H1 (cell line): Measurements from ENCODE around the gene CACNA1A. TPM values are rescaled to one million over a fixed set of nuclear protein-coding genes. Genes with fewer than 3 reads are reported as not detected.

ENCODE experiments used
- CTCF ChIA-PET: fragments of 300-600 bp; sonication (Branson Sonifier 250); formaldehyde crosslinking; loops from one replicate; lab custom pipeline; 2021; ENCODE audit not compliant: partially characterized antibody; lab: Charles Lee
- POLR2A ChIA-PET: fragments of 300-600 bp; sonication (Branson Sonifier 250); formaldehyde crosslinking; loops from one replicate; lab custom pipeline; 2021; ENCODE audit warnings: inconsistent platforms; ENCODE audit not compliant: partially characterized antibody; lab: Charles Lee
- DNase-seq, 2 experiments: peaks; one replicate each; pipeline versions ENCODE4 v3.0.0 to v3.0.0-alpha.2; 2010 to 2022; ENCODE audit warnings: low spot score in 2 of 2, low read depth in 1 of 2, mixed read lengths in 1 of 2
- FAIRE-seq: peaks from 2 replicates; lab custom pipeline; 2011; peaks lifted over from hg19 to GRCh38; lab: Jason Lieb, UNC
- H2AFZ ChIP-seq: 2 replicates; pipeline ENCODE4 v1.8.1; 2012; ENCODE audit warnings: low read length, inconsistent platforms
- H2AK5ac ChIP-seq: 2 replicates; pipeline ENCODE4 v1.6.1; 2013; ENCODE audit warnings: low read depth, low read length
- H2BK120ac ChIP-seq: replicated peaks from 2 replicates; pipeline ENCODE3; 2013; ENCODE audit warnings: low read depth, low read length, inconsistent platforms
- H2BK12ac ChIP-seq: 2 replicates; pipeline ENCODE4 v1.6.1; 2013; ENCODE audit warnings: low read depth, low read length
- H2BK15ac ChIP-seq: 2 replicates; pipeline ENCODE4 v1.6.1; 2013; ENCODE audit warnings: low read length
- H2BK20ac ChIP-seq: 2 replicates; pipeline ENCODE4 v1.6.1; 2013; ENCODE audit warnings: low read length
- H2BK5ac ChIP-seq: 2 replicates; pipeline ENCODE4 v1.6.1; 2013; ENCODE audit warnings: low read depth, low read length
- H3K14ac ChIP-seq: 2 replicates; pipeline ENCODE4 v1.6.1; 2013; ENCODE audit warnings: inconsistent platforms; ENCODE audit not compliant: insufficient read length
- H3K18ac ChIP-seq: 2 replicates; pipeline ENCODE4 v1.6.1; 2013; ENCODE audit warnings: low read length; ENCODE audit errors: extremely low read depth
- H3K23ac ChIP-seq: 2 replicates; pipeline ENCODE4 v1.6.1; 2013; ENCODE audit warnings: inconsistent platforms; ENCODE audit not compliant: insufficient read length
- H3K23me2 ChIP-seq: 2 replicates; pipeline ENCODE4 v1.6.1; 2013; ENCODE audit warnings: low read depth, low read length
- H3K27ac ChIP-seq: 2 replicates; pipeline ENCODE4 v1.6.1; 2011; ENCODE audit warnings: low read depth, low read length, inconsistent platforms
- H3K27me3 ChIP-seq, 4 experiments: replicated peaks in 1 of 4; 1 replicate in 1 of 4; 2 replicates in 3 of 4; pipeline versions ENCODE4 v1.6.1 to v1.8.1; 2011 to 2013; ENCODE audit warnings: low read length in 3 of 4, mild to moderate bottlenecking in 3 of 4, inconsistent platforms in 2 of 4, mixed read lengths in 2 of 4, moderate library complexity in 1 of 4; ENCODE audit not compliant: control insufficient read depth in 3 of 4, insufficient read depth in 3 of 4; ENCODE audit errors: extremely low read depth in 1 of 4
- H3K36me3 ChIP-seq, 4 experiments: 2 replicates each; pipeline versions ENCODE4 v1.6.1 to v1.8.1; 2011 to 2013; ENCODE audit warnings: mild to moderate bottlenecking in 4 of 4, low read length in 3 of 4, moderate library complexity in 2 of 4, control low read depth in 1 of 4, inconsistent platforms in 1 of 4; ENCODE audit not compliant: insufficient read depth in 4 of 4, control insufficient read depth in 2 of 4
- H3K4ac ChIP-seq: replicated peaks from 2 replicates; pipeline ENCODE3; 2013; ENCODE audit warnings: low read length, low read depth, mixed read lengths, inconsistent platforms; ENCODE audit not compliant: insufficient read length
- H3K4me1 ChIP-seq, 4 experiments: replicated peaks in 1 of 4; 1 replicate in 1 of 4; 2 replicates in 3 of 4; pipeline versions ENCODE4 v1.6.1 to v1.8.1; 2011 to 2013; ENCODE audit warnings: low read length in 3 of 4, inconsistent platforms in 2 of 4, mixed read lengths in 1 of 4; ENCODE audit not compliant: insufficient read depth in 4 of 4, control insufficient read depth in 3 of 4
- H3K4me2 ChIP-seq, 2 experiments: 2 replicates each; pipeline versions ENCODE4 v1.6.1 to v1.8.1; 2011 to 2013; ENCODE audit warnings: low read depth in 2 of 2, low read length in 2 of 2, control low read depth in 1 of 2, inconsistent platforms in 1 of 2, mild to moderate bottlenecking in 1 of 2; ENCODE audit not compliant: insufficient read depth in 1 of 2
- H3K4me3 ChIP-seq, 4 experiments: fragments of 200-600, 300-600 bp in 1 of 4; sonication (generic), shearing (Covaris generic), sonication (Bioruptor Twin) in 1 of 4; 2 replicates each; pipeline versions ENCODE4 v1.5.1 to v1.8.1; 2011 to 2016; ENCODE audit warnings: low read length in 4 of 4, low read depth in 3 of 4, control low read depth in 2 of 4, inconsistent platforms in 2 of 4, mild to moderate bottlenecking in 2 of 4, mixed read lengths in 1 of 4, moderate library complexity in 1 of 4; ENCODE audit not compliant: insufficient read depth in 2 of 4; ENCODE audit errors: extremely low read depth in 1 of 4
- H3K56ac ChIP-seq: replicated peaks from 2 replicates; pipeline ENCODE3; 2013; ENCODE audit warnings: low read depth, mild to moderate bottlenecking, mixed read lengths, low read length, inconsistent platforms; ENCODE audit not compliant: insufficient read length
- H3K79me1 ChIP-seq: 2 replicates; pipeline ENCODE4 v1.6.1; 2013; ENCODE audit warnings: low read depth, low read length, control low read depth
- H3K79me2 ChIP-seq, 2 experiments: 2 replicates each; pipeline versions ENCODE4 v1.6.1 to v1.8.1; 2012 to 2013; ENCODE audit warnings: low read length in 2 of 2, mild to moderate bottlenecking in 2 of 2, inconsistent platforms in 1 of 2; ENCODE audit not compliant: insufficient read depth in 2 of 2, control insufficient read depth in 1 of 2
- H3K9ac ChIP-seq, 4 experiments: replicated peaks in 1 of 4; 1 replicate in 1 of 4; 2 replicates in 3 of 4; pipeline versions ENCODE4 v1.6.1 to v1.8.1; 2011 to 2013; ENCODE audit warnings: low read depth in 3 of 4, low read length in 3 of 4, control low read depth in 2 of 4, mild to moderate bottlenecking in 2 of 4, moderate library complexity in 2 of 4, inconsistent platforms in 1 of 4; ENCODE audit errors: extremely low read depth in 1 of 4
- H3K9me3 ChIP-seq, 2 experiments: 2 replicates each; pipeline versions ENCODE4 v1.6.1 to v1.8.1; 2012 to 2013; ENCODE audit warnings: mild to moderate bottlenecking in 2 of 2, moderate library complexity in 2 of 2, control low read depth in 1 of 2, inconsistent platforms in 1 of 2, low read depth in 1 of 2, low read length in 1 of 2, mixed read lengths in 1 of 2; ENCODE audit not compliant: insufficient read depth in 2 of 2
- H4K20me1 ChIP-seq, 2 experiments: replicated peaks in 1 of 2; 2 replicates each; pipeline versions ENCODE3 to v1.8.1; 2011 to 2013; ENCODE audit warnings: inconsistent platforms in 2 of 2, low read length in 2 of 2, mild to moderate bottlenecking in 1 of 2; ENCODE audit not compliant: insufficient read depth in 2 of 2, control insufficient read depth in 1 of 2
- H4K5ac ChIP-seq: 2 replicates; pipeline ENCODE4 v1.6.1; 2013; ENCODE audit warnings: low read length, low read depth, mixed read lengths, inconsistent platforms; ENCODE audit not compliant: insufficient read length
- H4K8ac ChIP-seq: 2 replicates; pipeline ENCODE4 v1.8.0; 2013; ENCODE audit warnings: mild to moderate bottlenecking, moderate library complexity, low read length, inconsistent platforms; ENCODE audit not compliant: insufficient read depth; ENCODE audit errors: extremely low read depth
- H4K91ac ChIP-seq: replicated peaks from 2 replicates; pipeline ENCODE3; 2013; ENCODE audit warnings: low read length, mixed read lengths, inconsistent platforms; ENCODE audit not compliant: insufficient read length
- BRCA1 ChIP-seq: IDR thresholded peaks from 2 replicates; pipeline ENCODE4 v1.6.1; 2012; ENCODE audit warnings: low read depth, low read length, improper control_type of control experiment
- CTCF ChIP-seq, 3 experiments: IDR thresholded peaks; 1 replicate in 2 of 3; 2 replicates in 1 of 3; pipeline versions ENCODE4 v1.5.1 to v1.6.1; 2011; ENCODE audit warnings: low read length in 3 of 3, mild to moderate bottlenecking in 3 of 3, inconsistent platforms in 2 of 3, low read depth in 1 of 3, moderate library complexity in 1 of 3; ENCODE audit not compliant: insufficient read depth in 1 of 3; ENCODE audit errors: control extremely low read depth in 1 of 3
- EGR1 ChIP-seq: IDR thresholded peaks from 2 replicates; pipeline ENCODE4 v1.6.1; 2011; ENCODE audit warnings: low read depth, low read length, borderline replicate concordance
- KDM4A ChIP-seq: IDR thresholded peaks from one replicate; pipeline ENCODE4 v1.7.1; 2012; ENCODE audit warnings: low read depth, mild to moderate bottlenecking, moderate library complexity, low read length, inconsistent platforms; ENCODE audit not compliant: severe bottlenecking
- KDM5A ChIP-seq: fragments of 200-600 bp; IDR thresholded peaks from 2 replicates; pipeline ENCODE4 v1.7.1; 2012; ENCODE audit warnings: mild to moderate bottlenecking, low read length, inconsistent platforms, mixed read lengths
- NANOG ChIP-seq: IDR thresholded peaks from 2 replicates; pipeline ENCODE4 v1.6.1; 2011; ENCODE audit warnings: low read length, low read depth, mild to moderate bottlenecking, inconsistent platforms; ENCODE audit not compliant: insufficient read depth, poor library complexity, severe bottlenecking
- SP1 ChIP-seq: IDR thresholded peaks from 2 replicates; pipeline ENCODE4 v1.6.1; 2011; ENCODE audit warnings: low read depth, low read length
- SP2 ChIP-seq: IDR thresholded peaks from 2 replicates; pipeline ENCODE4 v1.6.1; 2012; ENCODE audit warnings: mild to moderate bottlenecking, low read length, inconsistent platforms
- TCF12 ChIP-seq: IDR thresholded peaks from 2 replicates; pipeline ENCODE4 v1.6.1; 2011; ENCODE audit warnings: low read depth, mild to moderate bottlenecking, low read length
- WGBS, 2 experiments: shearing (Covaris generic) in 1 of 2; methylation state at CpG; one replicate each; pipeline versions ENCODE4 v1.1.6 to v1.1.7; 2013 to 2015; ENCODE audit warnings: low lambda C conversion rate in 2 of 2, mixed read lengths in 2 of 2, inconsistent platforms in 1 of 2, low coverage in 1 of 2, missing lambda C conversion rate in 1 of 2; ENCODE audit not compliant: insufficient replicate concordance in 2 of 2, insufficient coverage in 1 of 2, insufficient read length in 1 of 2; ENCODE audit errors: extremely low coverage in 1 of 2, missing lambda C conversion rate in 1 of 2; 5-methylcytosine and 5-hydroxymethylcytosine counted together
- polyA plus RNA-seq, 7 experiments: library from polyadenylated mRNA; depleted of rRNA in 3 of 7; stranded (reverse) in 5 of 7; unstranded in 2 of 7; fragments of >200 nt in 5 of 7; fragments of 200-250 nt in 2 of 7; gene quantifications; 1 replicate in 5 of 7; 2 replicates in 1 of 7; 4 replicates in 1 of 7; pipeline versions ENCODE4 v1.2.1 to v1.2.3, GENCODE V29; 2011 to 2013; ENCODE audit warnings: missing spikeins in 2 of 7, mixed read lengths in 2 of 7
- total RNA-seq: library from RNA; stranded (reverse); fragmentation: NEBNext Ultra II Directional; extraction: Animal tissue kit (Norgen Biotek cat#: 25700); gene quantifications from 2 replicates; pipeline ENCODE4 v1.2.1, GENCODE V29; 2021

Gene CACNA1A
- total and polyA plus RNA-seq, 2 of the 8 experiments (the other 6 are each of a cell fraction or from before 2014, with no cell fraction given) = 10.7 to 25.3 TPM

- Histone ChIP-seq H3K9me3 (no peaks in the 10 kb centered on the region), H3K79me1 (no peaks in the 10 kb centered on the region; the same call in 1 of the 2 replicates), H3K18ac (no peak overlapping the region; the same call in 1 of the 2 replicates), H3K23me2 (peaks cover 8% of the 10 kb centered on the region), H4K5ac (peak overlapping the region; percentile 49), H2BK12ac (no peak overlapping the region; the same call in 1 of the 2 replicates), H3K4me1 (peaks cover 0 to 7% (median 3%) of the 10 kb centered on the region in 4 experiments; a peak in 6 of 7 replicates), H3K4me2 (peak overlapping the region; percentile 84 to 93), H2AFZ (peak overlapping the region; percentile 94; the same call in 1 of the 2 replicates), H2BK5ac (no peak overlapping the region), H3K9ac (peak overlapping the region; percentile 62 to 73 (median 68); a peak in 6 of 7 replicates), H3K27me3 (peaks cover 0 to 5% (median 0%) of the 10 kb centered on the region in 4 experiments; a peak in 3 of 7 replicates), H2BK120ac (no peak overlapping the region), H3K56ac (no peak overlapping the region), H3K4me3 (peak overlapping the region; percentile 61 to 99 (median 95)), H4K91ac (no peak overlapping the region), H3K23ac (no peak overlapping the region), H2BK15ac (no peak overlapping the region), H2BK20ac (no peak overlapping the region), H3K4ac (no peak overlapping the region), H3K36me3 (peaks cover 0 to 7% (median 3%) of the 10 kb centered on the region in 4 experiments; a peak in 4 of 8 replicates), H3K14ac (no peak overlapping the region), H2AK5ac (no peak overlapping the region), H4K8ac (peak overlapping the region; percentile 22; the same call in 1 of the 2 replicates), H3K79me2 (peaks cover 0 to 20% of the 10 kb centered on the region in 2 experiments; a peak in 1 of 4 replicates), H4K20me1 (peaks cover 0 to 2% of the 10 kb centered on the region in 2 experiments), H3K27ac (no peak overlapping the region)
- ChIA-PET POLR2A (interaction anchor here (0.5 to 1.7 kb wide), 14 partner anchors 8 to 471 kb away, joined by 3 to 4 read pairs (median 3); no protein-coding TSS in a partner anchor), CTCF (interaction anchor here (0.8 to 1.6 kb wide), 5 partner anchors 9 to 228 kb away, joined by 3 to 6 read pairs (median 3); no protein-coding TSS in a partner anchor)
- WGBS, 2 experiments = 1% methylated on average over 30 of the region's 69 CpGs; no CpG with 5 or more reads in 1 of the 2 experiments
- DNase-seq (peak in 1 of 2 experiments; percentile 80), FAIRE-seq (no peak)
- TF ChIP-seq SP2 (no peak), TCF12 (no peak), BRCA1 (no peak), NANOG (no peak), SP1 (no peak), CTCF (IDR thresholded peaks at IDR 0.05; ENCODE audit: control extremely low read depth in 1 of 3, insufficient read depth in 1 of 3, low read depth in 1 of 3, low read length in 3 of 3) (no peak), KDM5A (no peak), EGR1 (no peak), KDM4A (peak; percentile 57)
Measured at GRCh38 chr19:13505761-13506470, 363 bp downstream of the CACNA1A start.
